Testis (tissue), 2 donors: ENCODE results near the gene KCNH6.

Source experiments
- POLR2A ChIP-seq: fragments of 450-650 bp; IDR thresholded peaks from one replicate; pipeline ENCODE4 v1.6.1; 2017; ENCODE audit warnings: antibody characterized with exemption, mild to moderate bottlenecking, moderate library complexity
- TF ChIP-seq, protein P1 (sequence below), 3 experiments: fragments of 450-650 bp in 2 of 3; fragments of 200-600 bp in 1 of 3; sonication (generic) in 1 of 3; IDR thresholded peaks; one replicate each; pipeline ENCODE4 v1.5.1; 2016 to 2019; ENCODE audit warnings: antibody characterized with exemption in 3 of 3, mild to moderate bottlenecking in 2 of 3, moderate library complexity in 1 of 3

- TF ChIP-seq, protein P1, sequence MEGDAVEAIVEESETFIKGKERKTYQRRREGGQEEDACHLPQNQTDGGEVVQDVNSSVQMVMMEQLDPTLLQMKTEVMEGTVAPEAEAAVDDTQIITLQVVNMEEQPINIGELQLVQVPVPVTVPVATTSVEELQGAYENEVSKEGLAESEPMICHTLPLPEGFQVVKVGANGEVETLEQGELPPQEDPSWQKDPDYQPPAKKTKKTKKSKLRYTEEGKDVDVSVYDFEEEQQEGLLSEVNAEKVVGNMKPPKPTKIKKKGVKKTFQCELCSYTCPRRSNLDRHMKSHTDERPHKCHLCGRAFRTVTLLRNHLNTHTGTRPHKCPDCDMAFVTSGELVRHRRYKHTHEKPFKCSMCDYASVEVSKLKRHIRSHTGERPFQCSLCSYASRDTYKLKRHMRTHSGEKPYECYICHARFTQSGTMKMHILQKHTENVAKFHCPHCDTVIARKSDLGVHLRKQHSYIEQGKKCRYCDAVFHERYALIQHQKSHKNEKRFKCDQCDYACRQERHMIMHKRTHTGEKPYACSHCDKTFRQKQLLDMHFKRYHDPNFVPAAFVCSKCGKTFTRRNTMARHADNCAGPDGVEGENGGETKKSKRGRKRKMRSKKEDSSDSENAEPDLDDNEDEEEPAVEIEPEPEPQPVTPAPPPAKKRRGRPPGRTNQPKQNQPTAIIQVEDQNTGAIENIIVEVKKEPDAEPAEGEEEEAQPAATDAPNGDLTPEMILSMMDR (IDR thresholded peaks at IDR 0.05), result peak in 1 of 3 experiments; percentile 1
- TF ChIP-seq POLR2A, result no peak
Observed at GRCh38 chr17:63476854-63477479, 46.2 kb upstream of the KCNH6 start, which contains the start of gene ACE.
